Measurements from ENCODE around the gene RBBP5.

DNA sequence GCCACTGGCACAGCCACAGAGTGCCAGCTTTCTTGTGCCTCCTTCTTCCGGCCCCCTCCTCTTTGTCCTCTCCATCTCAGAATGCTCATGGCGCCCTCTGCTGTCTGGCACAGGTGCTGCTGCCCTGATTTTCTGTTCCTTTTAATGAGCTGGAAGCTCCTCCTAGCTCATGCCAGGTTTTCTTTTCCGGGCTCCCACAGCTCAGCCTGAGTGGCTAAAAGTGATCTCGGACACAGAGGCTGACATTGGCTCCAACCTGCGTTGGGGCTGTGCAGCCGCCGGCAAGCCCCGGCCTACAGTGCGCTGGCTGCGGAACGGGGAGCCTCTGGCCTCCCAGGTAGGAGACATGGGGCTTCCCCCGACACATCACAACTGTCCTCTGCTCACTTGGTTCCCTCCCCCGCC is 60.1 kb downstream of the RBBP5 start:
- TF ChIP-seq, protein P1, sequence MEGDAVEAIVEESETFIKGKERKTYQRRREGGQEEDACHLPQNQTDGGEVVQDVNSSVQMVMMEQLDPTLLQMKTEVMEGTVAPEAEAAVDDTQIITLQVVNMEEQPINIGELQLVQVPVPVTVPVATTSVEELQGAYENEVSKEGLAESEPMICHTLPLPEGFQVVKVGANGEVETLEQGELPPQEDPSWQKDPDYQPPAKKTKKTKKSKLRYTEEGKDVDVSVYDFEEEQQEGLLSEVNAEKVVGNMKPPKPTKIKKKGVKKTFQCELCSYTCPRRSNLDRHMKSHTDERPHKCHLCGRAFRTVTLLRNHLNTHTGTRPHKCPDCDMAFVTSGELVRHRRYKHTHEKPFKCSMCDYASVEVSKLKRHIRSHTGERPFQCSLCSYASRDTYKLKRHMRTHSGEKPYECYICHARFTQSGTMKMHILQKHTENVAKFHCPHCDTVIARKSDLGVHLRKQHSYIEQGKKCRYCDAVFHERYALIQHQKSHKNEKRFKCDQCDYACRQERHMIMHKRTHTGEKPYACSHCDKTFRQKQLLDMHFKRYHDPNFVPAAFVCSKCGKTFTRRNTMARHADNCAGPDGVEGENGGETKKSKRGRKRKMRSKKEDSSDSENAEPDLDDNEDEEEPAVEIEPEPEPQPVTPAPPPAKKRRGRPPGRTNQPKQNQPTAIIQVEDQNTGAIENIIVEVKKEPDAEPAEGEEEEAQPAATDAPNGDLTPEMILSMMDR (IDR thresholded peaks at IDR 0.05; ENCODE audit: low read depth, low read length, poor library complexity, severe bottlenecking): peak; percentile 92
- TF ChIP-seq EZH2phosphoT487 (IDR thresholded peaks at IDR 0.05; ENCODE audit: borderline replicate concordance, low read length): no peak

Measured in DOHH2 (cell line).